Liver (tissue), 9 donors: ENCODE data around the gene SPOP. TPM values are rescaled to one million over a fixed set of nuclear protein-coding genes. Genes with fewer than 3 reads are reported as not detected.

Source experiments
- DNase-seq: peaks from one replicate; pipeline ENCODE4 v3.0.0-alpha.2; 2017; ENCODE audit warnings: low spot score
- H3K27ac ChIP-seq, 2 donors: one replicate each; pipeline ENCODE4 v1.7.0; 2013; ENCODE audit warnings: inconsistent platforms in 2 of 2, low read length in 2 of 2, control low read depth in 1 of 2, low read depth in 1 of 2, mild to moderate bottlenecking in 1 of 2
- H3K27me3 ChIP-seq, 4 donors: one replicate each; pipeline versions ENCODE4 v1.6.1 to v1.7.0; 2013; ENCODE audit warnings: low read length in 3 of 4, inconsistent platforms in 1 of 4, mild to moderate bottlenecking in 1 of 4, moderate library complexity in 1 of 4; ENCODE audit not compliant: control insufficient read depth in 4 of 4, insufficient read depth in 4 of 4
- H3K36me3 ChIP-seq, 4 donors: one replicate each; pipeline versions ENCODE4 v1.6.1 to v1.7.0; 2013; ENCODE audit warnings: low read length in 3 of 4, mild to moderate bottlenecking in 3 of 4, low read depth in 1 of 4, moderate library complexity in 1 of 4; ENCODE audit not compliant: control insufficient read depth in 4 of 4, insufficient read depth in 3 of 4
- H3K4me1 ChIP-seq, 4 donors: one replicate each; pipeline versions ENCODE4 v1.6.1 to v1.7.0; 2013; ENCODE audit warnings: low read length in 3 of 4, mild to moderate bottlenecking in 3 of 4, moderate library complexity in 1 of 4; ENCODE audit not compliant: control insufficient read depth in 4 of 4, insufficient read depth in 4 of 4
- H3K4me3 ChIP-seq, 3 donors: one replicate each; pipeline versions ENCODE4 v1.6.1 to v1.7.0; 2013; ENCODE audit warnings: low read length in 3 of 3, control low read depth in 1 of 3, low read depth in 1 of 3, mild to moderate bottlenecking in 1 of 3
- H3K9ac ChIP-seq, 2 donors: one replicate each; pipeline ENCODE4 v1.7.0; 2013; ENCODE audit warnings: low read length in 2 of 2, mild to moderate bottlenecking in 2 of 2, moderate library complexity in 2 of 2, control low read depth in 1 of 2, low read depth in 1 of 2
- H3K9me3 ChIP-seq, 4 donors: one replicate each; pipeline versions ENCODE4 v1.6.1 to v1.7.0; 2013; ENCODE audit warnings: low read length in 3 of 4; ENCODE audit not compliant: control insufficient read depth in 4 of 4
- EGR1 ChIP-seq, 2 donors: IDR thresholded peaks; 2 replicates each; pipeline ENCODE4 v1.6.1; 2016 to 2018; ENCODE audit warnings: antibody characterized with exemption in 2 of 2, low read depth in 2 of 2
- FOXA1 ChIP-seq: IDR thresholded peaks from 2 replicates; pipeline ENCODE4 v1.6.1; 2016; ENCODE audit warnings: antibody characterized with exemption
- GABPA ChIP-seq, 2 donors: IDR thresholded peaks in 1 of 2; conservative IDR thresholded peaks in 1 of 2; 2 replicates each; pipeline ENCODE4 v1.6.1; 2016; ENCODE audit warnings: antibody characterized with exemption in 2 of 2, mild to moderate bottlenecking in 1 of 2, moderate library complexity in 1 of 2
- HNF4A ChIP-seq, 2 donors: conservative IDR thresholded peaks; 2 replicates each; pipeline ENCODE4 v1.6.1; 2016; ENCODE audit warnings: antibody characterized with exemption in 2 of 2, mild to moderate bottlenecking in 2 of 2
- HNF4G ChIP-seq: IDR thresholded peaks from 2 replicates; pipeline ENCODE4 v1.6.1; 2016; ENCODE audit warnings: antibody characterized with exemption
- JUND ChIP-seq, 2 donors: IDR thresholded peaks; 2 replicates each; pipeline ENCODE4 v1.6.1; 2016; ENCODE audit warnings: antibody characterized with exemption in 2 of 2
- MAX ChIP-seq: IDR thresholded peaks from 2 replicates; pipeline ENCODE4 v1.6.1; 2016; ENCODE audit warnings: antibody characterized with exemption
- NR2F2 ChIP-seq: IDR thresholded peaks from 2 replicates; pipeline ENCODE4 v1.6.1; 2016; ENCODE audit warnings: antibody characterized with exemption
- RAD21 ChIP-seq, 2 donors: IDR thresholded peaks; 2 replicates each; pipeline ENCODE4 v1.6.1; 2016; ENCODE audit warnings: antibody characterized with exemption in 2 of 2, mild to moderate bottlenecking in 2 of 2
- SP1 ChIP-seq: IDR thresholded peaks from 2 replicates; pipeline ENCODE4 v1.6.1; 2018; ENCODE audit warnings: antibody characterized with exemption, mild to moderate bottlenecking
- YY1 ChIP-seq: IDR thresholded peaks from 2 replicates; pipeline ENCODE4 v1.6.1; 2016; ENCODE audit warnings: antibody characterized with exemption, mild to moderate bottlenecking
- WGBS: extraction: QIAGEN DNeasy Blood & Tissue Kit; methylation state at CpG from one replicate; pipeline ENCODE4 v1.1.7; 2013; 5-methylcytosine and 5-hydroxymethylcytosine counted together
- polyA plus RNA-seq, 2 donors: library from polyadenylated mRNA; stranded (reverse) in 1 of 2; unstranded in 1 of 2; fragments of 200-250 nt in 1 of 2; fragments of >200 nt in 1 of 2; fragmentation: Nextera tagmentation in 1 of 2; extraction: Ambion mirVana in 1 of 2; gene quantifications; one replicate each; pipeline versions ENCODE4 v1.2.1 to v1.2.3, GENCODE V29; 2013 to 2015
- total RNA-seq, 2 donors: library from RNA; depleted of rRNA; stranded (reverse); fragments of >200 nt; gene quantifications; one replicate each; pipeline ENCODE4 v1.2.3, GENCODE V29; 2014
- TF ChIP-seq, protein P1 (sequence below): IDR thresholded peaks from 2 replicates; pipeline ENCODE4 v1.6.1; 2016; ENCODE audit warnings: antibody characterized with exemption
- TF ChIP-seq, protein P2 (sequence below): fragments of 150-350 bp; IDR thresholded peaks from 2 replicates; pipeline ENCODE4 v1.5.1; 2017; ENCODE audit warnings: improper control_type of control experiment, low read depth, low read length; ENCODE audit not compliant: missing input control
- donor health status: healthy.
- donor health status: healthy.
- donor health status: healthy.
- donor health status: healthy.
- donor health status: healthy.

SPOP gene
- total and polyA plus RNA-seq, 4 donors = 21.6 to 50.8 (median 42.4) TPM

GRCh38 chr17:49588726-49589576 lies 88.9 kb downstream of the SPOP start:
- no peaks in the 10 kb centered on the region for H3K9me3 ChIP-seq
- H3K27ac ChIP-seq = no peak overlapping the region
- 78% methylated on average over 8 of the region's 8 CpGs for WGBS
- H3K4me1 ChIP-seq = no peaks in the 10 kb centered on the region
- H3K4me3 ChIP-seq = no peak overlapping the region
- DNase-seq = no peak
- no peak overlapping the region for H3K9ac ChIP-seq
- TF ChIP-seq HNF4A (conservative IDR thresholded peaks at IDR 0.05) = no peak
- H3K36me3 ChIP-seq = peaks cover 0 to 5% (median 0%) of the 10 kb centered on the region in 4 donors
- H3K27me3 ChIP-seq = no peaks in the 10 kb centered on the region

GRCh38 chr17:49588312-49588711 lies 89.6 kb downstream of the SPOP start:
- no peak for DNase-seq
- WGBS = 94% methylated on average over 8 of the region's 8 CpGs
- TF ChIP-seq RAD21 (IDR thresholded peaks at IDR 0.05) (no peak), SP1 (no peak), HNF4A (conservative IDR thresholded peaks at IDR 0.05) (no peak)

DNA sequence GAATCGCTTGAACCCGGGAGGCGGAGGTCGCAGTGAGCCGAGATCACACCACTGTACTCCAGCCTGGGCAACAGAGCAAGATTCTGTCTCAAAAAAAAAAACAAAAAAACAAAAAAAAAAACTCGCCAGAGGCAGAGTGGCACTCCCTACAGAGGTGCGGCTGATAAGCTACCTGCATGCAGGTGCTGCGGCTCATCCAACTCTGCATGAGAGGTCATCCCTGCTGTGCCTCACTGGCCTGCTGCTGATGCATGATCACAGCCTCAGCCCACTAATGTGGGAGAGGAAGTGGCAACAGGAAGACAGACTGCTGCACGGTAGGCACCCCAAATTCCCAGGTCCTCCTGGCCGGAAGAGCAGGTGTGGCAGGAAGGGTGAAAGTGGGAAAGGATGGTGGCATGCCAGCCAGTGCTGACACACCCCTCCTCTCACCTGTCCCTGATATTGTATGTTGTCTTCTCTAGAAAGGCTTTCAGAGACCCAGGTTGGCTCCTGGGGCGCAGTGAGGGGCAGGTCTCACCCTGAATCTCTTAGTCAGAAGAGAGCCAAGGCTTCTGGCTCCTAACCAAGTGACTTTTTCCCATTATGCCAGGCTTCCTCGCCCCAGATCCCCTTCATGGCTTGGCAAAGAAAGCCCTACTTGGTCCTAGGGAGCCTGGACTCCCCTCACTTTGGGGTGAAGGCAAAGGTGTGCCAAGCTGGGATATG lies 90.4 kb downstream of the SPOP start:
- Histone ChIP-seq H3K27ac (no peak overlapping the region), H3K36me3 (peaks cover 0 to 5% (median 0%) of the 10 kb centered on the region in 4 donors), H3K9me3 (no peaks in the 10 kb centered on the region), H3K27me3 (no peaks in the 10 kb centered on the region), H3K9ac (no peak overlapping the region), H3K4me3 (no peak overlapping the region), H3K4me1 (no peaks in the 10 kb centered on the region)
- 86% methylated on average over 12 of the region's 12 CpGs for WGBS
- TF ChIP-seq HNF4A (conservative IDR thresholded peaks at IDR 0.05) (no peak), GABPA (IDR thresholded peaks at IDR 0.05 in 1 of 2, conservative IDR thresholded peaks at IDR 0.05 in 1 of 2) (no peak), NR2F2 (no peak), FOXA1 (no peak), JUND (IDR thresholded peaks at IDR 0.05) (no peak), EGR1 (IDR thresholded peaks at IDR 0.05; ENCODE audit: low read depth in 2 of 2) (no peak), SP1 (no peak), HNF4G (no peak), YY1 (no peak), MAX (no peak)
- TF ChIP-seq, protein P1, sequence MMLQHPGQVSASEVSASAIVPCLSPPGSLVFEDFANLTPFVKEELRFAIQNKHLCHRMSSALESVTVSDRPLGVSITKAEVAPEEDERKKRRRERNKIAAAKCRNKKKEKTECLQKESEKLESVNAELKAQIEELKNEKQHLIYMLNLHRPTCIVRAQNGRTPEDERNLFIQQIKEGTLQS = no peak
- TF ChIP-seq, protein P2, sequence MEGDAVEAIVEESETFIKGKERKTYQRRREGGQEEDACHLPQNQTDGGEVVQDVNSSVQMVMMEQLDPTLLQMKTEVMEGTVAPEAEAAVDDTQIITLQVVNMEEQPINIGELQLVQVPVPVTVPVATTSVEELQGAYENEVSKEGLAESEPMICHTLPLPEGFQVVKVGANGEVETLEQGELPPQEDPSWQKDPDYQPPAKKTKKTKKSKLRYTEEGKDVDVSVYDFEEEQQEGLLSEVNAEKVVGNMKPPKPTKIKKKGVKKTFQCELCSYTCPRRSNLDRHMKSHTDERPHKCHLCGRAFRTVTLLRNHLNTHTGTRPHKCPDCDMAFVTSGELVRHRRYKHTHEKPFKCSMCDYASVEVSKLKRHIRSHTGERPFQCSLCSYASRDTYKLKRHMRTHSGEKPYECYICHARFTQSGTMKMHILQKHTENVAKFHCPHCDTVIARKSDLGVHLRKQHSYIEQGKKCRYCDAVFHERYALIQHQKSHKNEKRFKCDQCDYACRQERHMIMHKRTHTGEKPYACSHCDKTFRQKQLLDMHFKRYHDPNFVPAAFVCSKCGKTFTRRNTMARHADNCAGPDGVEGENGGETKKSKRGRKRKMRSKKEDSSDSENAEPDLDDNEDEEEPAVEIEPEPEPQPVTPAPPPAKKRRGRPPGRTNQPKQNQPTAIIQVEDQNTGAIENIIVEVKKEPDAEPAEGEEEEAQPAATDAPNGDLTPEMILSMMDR = no peak
- DNase-seq = no peak

More at GRCh38 chr17:49588312-49588711, 89.6 kb downstream of the SPOP start:
- Histone ChIP-seq H3K27ac (no peak overlapping the region), H3K27me3 (no peaks in the 10 kb centered on the region), H3K9me3 (no peaks in the 10 kb centered on the region), H3K4me1 (no peaks in the 10 kb centered on the region), H3K36me3 (peaks cover 0 to 5% (median 0%) of the 10 kb centered on the region in 4 donors), H3K4me3 (no peak overlapping the region), H3K9ac (no peak overlapping the region)
